GM12801 (cell line): Measurements from ENCODE around the gene AKIRIN2.

Source experiments
- TF ChIP-seq, protein P1 (sequence below): IDR thresholded peaks from one replicate; pipeline ENCODE4 v1.5.1; 2011; ENCODE audit warnings: control low read depth; ENCODE audit not compliant: insufficient read length; ENCODE audit errors: extremely low read depth

Gene AKIRIN2

DNA sequence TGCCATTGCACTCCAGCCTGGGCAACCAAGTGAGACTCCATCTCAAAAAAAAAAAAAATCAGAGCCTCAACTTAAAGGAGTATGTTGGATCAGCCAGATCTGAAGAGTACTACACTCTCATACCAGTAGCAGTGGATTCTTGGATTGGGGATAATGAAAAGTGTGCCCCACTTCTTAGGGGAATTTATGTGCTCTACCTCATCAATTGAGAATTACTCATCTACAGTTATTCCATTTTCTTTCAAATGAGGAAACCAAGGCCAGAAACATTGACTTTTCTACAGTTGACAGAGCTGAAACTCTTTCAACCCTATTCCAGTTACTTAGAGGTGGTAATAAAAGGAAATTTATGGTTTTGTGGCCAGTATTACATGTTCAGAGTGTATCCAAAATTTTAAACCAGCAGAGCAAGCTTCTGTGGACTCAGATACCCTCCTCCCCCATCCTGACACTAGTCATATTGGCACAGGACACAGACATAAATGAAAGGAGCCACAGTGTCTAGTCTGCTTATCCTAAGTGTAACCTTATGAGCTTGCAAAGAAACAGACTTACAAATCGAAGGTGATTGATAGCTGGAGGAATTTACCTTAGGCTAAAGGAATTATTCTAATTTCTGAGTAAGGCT, 60.9 kb downstream of the AKIRIN2 start:
- TF ChIP-seq, protein P1, sequence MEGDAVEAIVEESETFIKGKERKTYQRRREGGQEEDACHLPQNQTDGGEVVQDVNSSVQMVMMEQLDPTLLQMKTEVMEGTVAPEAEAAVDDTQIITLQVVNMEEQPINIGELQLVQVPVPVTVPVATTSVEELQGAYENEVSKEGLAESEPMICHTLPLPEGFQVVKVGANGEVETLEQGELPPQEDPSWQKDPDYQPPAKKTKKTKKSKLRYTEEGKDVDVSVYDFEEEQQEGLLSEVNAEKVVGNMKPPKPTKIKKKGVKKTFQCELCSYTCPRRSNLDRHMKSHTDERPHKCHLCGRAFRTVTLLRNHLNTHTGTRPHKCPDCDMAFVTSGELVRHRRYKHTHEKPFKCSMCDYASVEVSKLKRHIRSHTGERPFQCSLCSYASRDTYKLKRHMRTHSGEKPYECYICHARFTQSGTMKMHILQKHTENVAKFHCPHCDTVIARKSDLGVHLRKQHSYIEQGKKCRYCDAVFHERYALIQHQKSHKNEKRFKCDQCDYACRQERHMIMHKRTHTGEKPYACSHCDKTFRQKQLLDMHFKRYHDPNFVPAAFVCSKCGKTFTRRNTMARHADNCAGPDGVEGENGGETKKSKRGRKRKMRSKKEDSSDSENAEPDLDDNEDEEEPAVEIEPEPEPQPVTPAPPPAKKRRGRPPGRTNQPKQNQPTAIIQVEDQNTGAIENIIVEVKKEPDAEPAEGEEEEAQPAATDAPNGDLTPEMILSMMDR, result no peak

DNA sequence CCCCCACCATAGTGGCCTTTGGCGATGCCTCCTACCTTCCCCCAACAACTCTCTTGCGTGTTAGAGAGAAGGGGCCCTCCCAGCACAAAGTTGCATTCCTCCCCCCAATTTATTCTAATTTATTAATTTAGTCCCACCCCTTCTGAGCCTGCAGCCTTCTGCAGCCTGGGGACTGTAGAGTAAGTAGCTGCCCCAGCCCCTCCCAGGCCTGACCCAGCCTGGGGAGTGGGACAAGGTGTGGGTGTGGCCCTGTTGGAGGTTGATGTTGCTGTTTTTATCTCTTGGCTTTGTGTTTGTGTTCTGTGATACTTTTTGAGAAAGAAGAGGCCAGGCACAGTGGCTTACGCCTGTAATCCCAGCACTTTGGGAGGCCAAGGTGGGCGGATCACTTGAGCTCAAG, 62.7 kb downstream of the AKIRIN2 start:
- TF ChIP-seq, protein P1, result no peak

DNA sequence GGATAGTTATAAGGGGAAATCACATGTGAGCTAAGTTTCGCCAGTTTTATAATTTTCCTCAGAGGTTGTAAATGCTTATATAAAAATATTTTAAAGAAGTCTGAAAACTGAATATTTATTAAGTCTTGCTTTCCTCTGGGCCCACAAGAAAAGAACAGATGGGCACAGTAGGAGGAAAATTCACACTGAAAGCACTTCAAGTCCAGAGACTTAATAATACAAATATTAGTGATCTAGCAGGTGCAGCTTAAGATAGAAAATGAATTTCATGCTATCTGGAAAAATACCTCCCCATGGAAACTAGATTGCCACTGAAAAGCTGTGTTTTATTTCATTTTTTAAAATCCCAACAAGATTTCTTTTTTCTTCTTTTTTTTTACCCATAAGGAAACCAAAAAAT, 64.9 kb downstream of the AKIRIN2 start:
- TF ChIP-seq, protein P1, result no peak

DNA sequence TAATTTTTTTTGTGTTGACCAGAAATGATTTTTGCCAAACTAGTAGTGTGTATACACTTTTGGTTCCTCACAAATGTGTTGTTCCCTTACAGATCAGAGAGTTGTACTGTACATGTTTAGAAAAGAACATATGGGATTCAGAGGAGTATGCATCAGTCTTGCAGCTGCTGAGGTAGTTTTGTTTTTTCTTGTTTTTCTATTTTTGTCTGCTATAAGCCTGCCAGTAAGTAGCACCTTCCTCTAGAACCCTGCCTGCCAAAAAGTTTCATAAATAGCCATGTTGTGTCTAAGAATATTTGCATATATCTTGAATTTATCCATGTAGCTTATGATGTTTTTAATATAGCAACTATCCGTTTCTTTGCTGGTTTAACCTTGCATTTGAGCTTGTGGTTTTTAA, 65.7 kb downstream of the AKIRIN2 start:
- TF ChIP-seq, protein P1, result no peak

DNA sequence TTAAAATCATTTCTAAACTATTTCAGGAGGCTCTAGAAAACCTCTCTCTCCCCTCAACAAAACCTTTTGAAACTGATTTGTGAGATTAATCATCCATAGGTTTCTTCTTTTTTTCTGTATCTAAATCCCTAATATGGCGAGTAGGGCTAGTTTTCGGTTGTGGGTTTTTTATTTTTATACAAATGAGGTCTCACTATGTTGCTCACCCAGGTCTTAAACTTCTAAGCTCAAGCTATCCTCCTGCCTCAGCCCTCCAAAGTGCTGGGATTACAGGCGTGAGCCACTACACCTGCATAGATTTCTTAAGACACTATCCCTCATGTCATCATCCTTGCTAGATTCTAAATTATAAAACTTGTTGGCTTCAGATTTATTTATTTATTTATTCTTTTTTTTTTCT, 68.2 kb downstream of the AKIRIN2 start:
- TF ChIP-seq, protein P1, result no peak

DNA sequence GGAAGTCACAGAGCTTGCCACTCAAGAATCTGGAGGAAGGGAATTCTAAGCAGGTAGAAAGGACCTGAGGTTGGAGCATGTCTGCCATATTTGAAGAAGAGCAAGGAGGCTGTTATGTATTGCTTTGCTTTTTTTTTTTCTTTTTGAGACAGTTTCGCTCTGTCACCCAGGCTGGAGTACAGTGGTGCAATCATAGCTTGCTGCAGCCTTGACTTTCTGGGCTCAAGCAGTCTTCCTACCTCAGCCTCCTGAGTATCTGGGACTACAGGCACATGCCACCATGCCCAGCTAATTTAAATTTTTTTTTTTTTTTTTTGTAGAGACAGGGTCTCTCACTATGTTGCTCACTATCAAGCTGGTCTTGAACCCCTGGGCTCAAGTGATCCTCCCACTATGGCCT, 71.3 kb downstream of the AKIRIN2 start:
- TF ChIP-seq, protein P1, result no peak

DNA sequence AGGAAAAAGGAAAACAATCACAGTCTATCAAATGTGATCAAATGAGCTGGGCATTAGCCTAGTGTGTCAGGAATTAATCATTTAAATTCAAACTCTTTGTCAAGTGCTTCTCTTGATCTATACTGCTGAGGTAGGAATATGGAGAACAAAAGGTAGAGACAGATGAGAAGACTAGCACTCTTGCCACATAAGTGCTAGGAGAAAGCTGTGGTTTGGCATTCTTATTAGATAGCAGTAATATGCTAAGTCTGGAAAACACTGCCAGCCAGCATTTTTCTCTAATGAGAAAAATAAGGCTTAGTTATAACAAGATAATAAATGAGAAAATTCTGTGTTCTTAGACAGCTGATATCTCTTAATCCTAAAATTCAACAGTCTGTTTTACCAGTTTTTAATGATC, 73.2 kb downstream of the AKIRIN2 start:
- TF ChIP-seq, protein P1, result no peak
